Activated effector memory CD4-positive, alpha-beta T cell treated with anti-CD3 and anti-CD28 coated beads, Interleukin-2, amount 50 U/mL, for 16 hours (primary cell): ENCODE measurements around the gene RASSF6.
"Not testable (repeated sequence)": the region's sequence is repeated elsewhere in the genome, so short reads cannot be mapped to it uniquely, and the experiment has no call there.

ENCODE experiments used
- DNase-seq: peaks from one replicate; pipeline ENCODE4 v3.0.0-alpha.2; 2020

The RASSF6 gene

DNA sequence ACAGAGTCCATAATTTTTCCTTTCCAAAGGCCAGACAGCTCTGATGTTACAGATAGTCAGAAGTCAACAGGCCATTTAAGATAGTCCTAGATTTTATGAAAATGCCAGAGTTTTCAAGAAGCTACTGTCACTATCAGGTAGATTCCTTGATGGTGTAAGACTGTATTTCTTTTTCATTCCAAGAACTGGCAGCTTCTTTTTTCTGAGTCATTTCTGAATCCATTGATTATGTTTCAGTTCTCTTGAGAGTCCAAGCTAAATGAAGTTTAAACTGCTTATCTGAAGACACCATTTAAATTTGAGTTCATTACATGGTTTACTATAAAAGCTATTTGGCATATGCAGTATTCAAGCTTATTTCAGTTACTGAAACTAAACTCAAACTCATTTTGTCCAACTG lies 44.6 kb downstream of the RASSF6 start:
- no peak for DNase-seq

- DNase-seq = no peak
These were observed 46.3 kb downstream of the RASSF6 start for GRCh38 chr4:73573794-73574528.

GRCh38 chr4:73550865-73551264 lies 69.4 kb downstream of the RASSF6 start:
- not testable (repeated sequence) for DNase-seq

GRCh38 chr4:73544620-73545019 lies 75.6 kb downstream of the RASSF6 start:
- no peak for DNase-seq

DNA sequence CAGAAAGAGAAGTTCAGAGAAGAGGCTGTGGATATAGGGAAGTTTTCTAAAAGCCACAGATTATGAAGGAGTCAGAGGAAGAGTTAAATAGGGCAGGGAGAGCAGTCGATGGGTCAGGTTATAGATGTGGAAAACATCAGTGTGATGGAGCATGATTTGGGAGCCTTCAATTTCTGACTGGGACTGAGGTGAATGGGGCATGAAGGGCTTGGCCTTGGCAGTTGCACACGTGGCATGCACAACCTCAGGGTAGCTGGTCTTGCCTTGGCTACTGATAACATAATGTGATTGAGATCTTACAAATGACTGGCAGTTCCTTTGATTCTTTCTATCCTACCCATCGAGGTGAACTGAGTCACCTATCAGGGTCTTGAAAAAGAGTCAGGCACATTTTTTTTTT lies 79.0 kb downstream of the RASSF6 start:
- no peak for DNase-seq

DNA sequence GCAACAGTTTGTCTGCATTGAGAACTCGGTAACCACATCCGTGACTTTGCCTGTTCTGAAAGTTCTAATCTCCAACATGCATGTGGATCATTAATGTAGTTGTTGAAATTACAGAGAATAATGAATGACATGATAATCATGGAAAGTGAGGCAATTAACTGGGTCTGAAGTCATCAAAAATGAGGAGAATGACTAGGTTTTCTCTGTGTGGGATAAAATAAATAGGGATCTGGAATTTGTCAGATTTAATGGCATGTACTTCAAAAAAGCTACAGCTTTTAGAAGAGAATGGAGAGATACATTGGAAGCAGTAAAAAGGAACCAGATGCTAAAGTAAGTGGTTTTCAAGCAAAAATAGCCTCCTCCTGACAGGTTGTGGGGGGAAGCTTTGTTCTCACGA lies 79.4 kb downstream of the RASSF6 start:
- no peak for DNase-seq

DNA sequence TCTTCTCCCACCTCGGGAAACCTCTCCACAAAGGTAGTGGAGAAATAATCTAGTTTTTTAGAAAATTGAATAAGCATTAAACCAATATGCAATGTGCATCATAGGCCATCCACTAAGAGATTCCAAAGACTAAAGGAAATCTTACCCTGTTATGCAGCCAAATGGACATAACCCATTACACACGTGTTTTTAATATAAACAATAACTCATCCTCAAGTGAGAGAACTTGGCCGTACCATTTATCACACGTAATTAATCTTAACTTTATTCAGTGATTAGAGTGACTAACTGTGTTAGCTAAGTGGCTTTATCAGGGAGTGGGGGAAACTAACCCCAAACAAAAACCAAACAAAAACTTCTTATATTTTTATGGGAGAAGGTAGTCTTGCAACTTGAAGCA lies 80.8 kb downstream of the RASSF6 start:
- DNase-seq = no peak

- DNase-seq = no peak
These were observed 82.1 kb downstream of the RASSF6 start for GRCh38 chr4:73538162-73538561.

DNA sequence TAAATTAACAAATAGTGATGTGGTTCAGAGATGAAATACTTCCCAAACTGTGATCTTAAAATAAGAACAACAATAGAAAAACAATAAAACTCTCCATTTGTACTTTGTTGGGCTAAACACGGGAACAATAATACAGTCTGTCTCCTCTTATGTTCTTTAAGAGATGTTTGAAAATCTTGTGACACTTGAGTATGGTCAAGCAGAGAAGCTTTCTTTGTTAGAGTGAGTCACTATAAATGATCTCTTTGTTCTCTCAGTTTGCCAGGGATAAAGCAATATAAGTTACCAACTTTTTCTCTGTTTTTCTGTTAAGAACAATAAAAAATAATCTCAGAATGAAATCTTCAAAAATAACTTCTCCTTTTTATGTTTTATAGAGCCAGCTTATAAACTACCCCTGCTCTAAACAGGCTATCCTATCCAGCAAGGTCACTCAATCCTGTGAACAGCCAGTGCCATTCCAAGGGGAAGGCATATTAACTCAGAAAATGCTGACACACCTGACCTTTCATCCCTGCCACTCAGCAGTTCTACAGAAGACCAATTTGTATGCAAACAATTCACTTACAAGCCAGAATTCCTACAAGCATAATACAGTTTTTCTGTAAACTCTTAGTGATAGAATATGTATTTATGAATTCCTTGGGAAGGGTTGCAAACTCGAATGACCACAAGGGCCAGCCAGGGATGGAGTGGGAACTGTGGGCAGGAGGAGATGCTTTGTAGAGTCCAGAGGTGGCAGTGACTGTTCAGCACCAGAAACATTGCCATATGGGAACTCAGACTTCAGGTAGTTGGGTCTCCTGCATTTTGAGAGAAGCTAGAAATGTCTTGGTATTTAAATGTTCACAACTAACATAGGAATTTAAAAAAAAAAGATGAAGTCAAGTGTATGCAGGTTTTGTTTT lies 86.5 kb downstream of the RASSF6 start:
- no peak for DNase-seq

- DNase-seq = no peak
These were observed 92.1 kb downstream of the RASSF6 start for GRCh38 chr4:73528171-73528570.

GRCh38 chr4:73527196-73527595 lies 93.0 kb downstream of the RASSF6 start:
- no peak for DNase-seq

DNA sequence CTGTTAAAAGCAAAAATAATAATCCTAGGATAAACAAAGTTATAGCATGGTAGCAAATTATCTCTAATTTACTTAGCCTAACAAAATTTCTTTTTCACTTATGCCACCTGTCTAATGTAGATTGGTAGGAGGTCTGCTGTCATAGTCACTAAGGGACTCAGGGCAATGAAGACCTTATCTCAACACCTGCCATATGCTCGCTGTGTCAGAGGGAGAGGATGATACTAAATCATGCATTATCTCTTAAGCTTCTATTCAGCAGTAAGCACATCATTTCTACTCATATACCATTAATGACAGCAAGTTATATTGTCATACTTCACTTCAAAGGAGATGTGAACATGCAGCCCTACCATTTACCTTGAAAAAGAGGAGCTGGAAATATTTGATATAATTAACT lies 94.6 kb downstream of the RASSF6 start:
- DNase-seq = no peak

DNA sequence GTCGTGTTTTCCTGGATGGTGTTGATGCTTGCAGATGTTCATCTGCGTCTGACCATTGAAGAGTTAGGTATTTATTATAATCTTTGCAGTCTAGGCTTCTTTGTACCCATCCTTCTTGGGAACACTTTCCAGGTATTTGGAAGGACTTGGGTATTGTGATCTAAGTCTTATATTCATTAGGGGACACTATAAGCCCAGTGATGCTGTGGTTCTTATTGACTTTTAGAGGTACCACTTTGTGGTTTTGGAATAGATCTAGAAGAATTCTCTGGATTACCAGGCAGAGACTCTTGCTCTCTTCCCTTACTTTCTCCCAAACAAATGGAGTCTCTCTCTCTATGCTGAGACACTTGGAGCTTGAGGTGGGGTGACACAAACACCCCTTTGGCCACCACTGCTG lies 97.1 kb downstream of the RASSF6 start:
- no peak for DNase-seq
